HG03097 (cell line): ENCODE measurements around the gene CIITA.

Source experiments
- ATAC-seq: cut with Tn5 transposase; IDR thresholded peaks from one replicate; pipeline ENCODE4 v1.9.1; 2021; ENCODE audit not compliant: unreplicated experiment, low FRiP score

The CIITA gene

GRCh38 chr16:10879681-10880589, 2.9 kb downstream of the CIITA start:
- ATAC-seq = no peak

- no peak for ATAC-seq
Observed at GRCh38 chr16:10880594-10881452, 3.8 kb downstream of the CIITA start.

DNA sequence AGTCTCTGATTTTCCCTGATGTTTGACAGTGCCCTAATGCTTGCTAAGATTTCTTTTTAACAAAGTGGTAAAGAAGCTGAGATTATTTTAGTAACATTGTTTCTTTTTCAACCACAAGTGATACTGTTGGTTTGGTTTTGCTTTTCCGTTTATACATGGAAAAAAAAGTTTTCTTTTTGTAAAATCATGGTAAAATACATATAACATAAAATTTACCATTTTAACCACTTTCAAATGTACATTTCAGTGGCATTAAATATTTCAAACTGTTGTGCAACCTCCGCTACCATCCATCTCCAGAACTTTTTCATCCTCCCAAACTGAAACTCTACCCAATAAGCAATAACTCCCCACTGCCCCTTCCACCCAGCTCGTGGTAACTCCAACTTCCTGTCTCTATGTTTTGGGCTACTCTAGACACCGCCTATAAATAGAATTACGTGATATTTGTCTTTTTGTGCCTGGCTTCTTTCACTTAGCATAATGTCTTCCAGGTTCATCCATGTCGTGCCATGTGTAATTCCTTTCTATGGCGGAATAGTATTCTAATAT, 4.6 kb downstream of the CIITA start:
- no peak for ATAC-seq

- no peak for ATAC-seq
Observed at GRCh38 chr16:10883004-10883403, 6.0 kb downstream of the CIITA start.

- ATAC-seq = no peak
Observed at GRCh38 chr16:10885246-10885645, 8.2 kb downstream of the CIITA start.

- ATAC-seq = no peak
Observed at GRCh38 chr16:10888320-10888937, 11.4 kb downstream of the CIITA start.

DNA sequence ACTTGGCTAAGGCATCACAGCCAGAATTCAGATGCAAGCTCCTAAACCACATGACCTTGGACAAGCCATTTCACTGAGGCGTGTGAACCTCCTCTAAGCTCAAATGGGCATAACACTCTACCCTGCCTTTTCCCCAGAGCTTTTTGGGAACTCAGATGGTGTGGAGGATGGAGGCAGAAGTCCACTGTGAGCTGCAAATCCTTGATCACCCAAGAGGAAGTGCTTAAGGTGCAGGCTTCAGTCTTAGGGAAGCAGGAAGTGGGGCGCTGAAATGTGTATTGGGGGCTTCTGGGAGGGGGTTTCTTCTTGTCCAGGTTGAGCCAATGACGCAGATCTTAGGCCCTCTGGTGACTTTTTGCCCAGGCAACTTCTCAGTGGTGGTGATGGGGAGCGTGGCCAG, 12.9 kb downstream of the CIITA start:
- no peak for ATAC-seq

DNA sequence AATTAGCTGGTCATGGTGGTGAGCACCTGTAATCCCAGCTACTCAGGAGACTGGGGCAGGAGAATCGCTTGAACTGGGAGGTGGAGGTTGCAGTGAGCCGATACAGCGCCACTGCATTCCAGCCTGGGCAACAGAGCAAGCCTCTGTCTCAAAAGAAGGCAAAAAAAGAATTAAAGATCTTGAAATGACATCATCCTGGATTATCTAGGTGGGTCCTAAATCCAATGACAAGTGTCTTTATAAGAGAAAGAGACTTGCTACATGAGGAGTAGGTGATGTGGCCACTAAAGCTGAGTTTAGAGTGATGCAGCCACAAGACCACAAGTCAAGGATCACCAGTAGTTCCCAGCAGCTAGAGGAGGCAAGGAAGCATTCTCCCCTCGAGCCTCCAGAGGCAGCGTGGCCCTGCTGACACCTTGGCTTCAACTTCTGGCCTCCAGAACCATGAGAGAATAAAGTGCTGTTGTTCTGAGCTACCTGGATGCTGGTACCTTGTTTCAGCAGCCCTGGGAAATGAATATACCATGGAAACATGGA, 15.8 kb downstream of the CIITA start:
- ATAC-seq = no peak

- ATAC-seq = no peak
Observed at GRCh38 chr16:10895053-10895946, 18.3 kb downstream of the CIITA start.

- peak; percentile 38 for ATAC-seq
Observed at GRCh38 chr16:10896165-10896564, 19.2 kb downstream of the CIITA start.

DNA sequence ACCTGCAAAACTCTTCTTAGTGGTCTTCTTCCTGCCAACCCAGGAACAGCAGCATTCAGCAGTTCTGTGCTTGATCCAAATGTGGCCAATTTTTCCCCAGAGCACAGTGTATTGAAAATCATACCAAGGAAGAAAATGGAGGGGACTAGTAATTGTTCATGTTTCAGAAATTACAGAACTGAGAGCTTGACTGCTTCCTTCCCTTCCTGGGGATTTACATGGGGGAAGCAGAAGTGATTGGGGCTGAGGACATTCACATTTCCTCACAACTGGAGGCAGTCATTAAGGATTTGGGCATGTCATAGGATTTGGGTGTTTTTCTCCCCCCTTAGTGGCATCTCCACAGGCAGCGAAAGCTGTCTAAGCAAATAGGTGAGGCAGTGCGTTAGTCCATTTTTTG, 19.7 kb downstream of the CIITA start:
- no peak for ATAC-seq

DNA sequence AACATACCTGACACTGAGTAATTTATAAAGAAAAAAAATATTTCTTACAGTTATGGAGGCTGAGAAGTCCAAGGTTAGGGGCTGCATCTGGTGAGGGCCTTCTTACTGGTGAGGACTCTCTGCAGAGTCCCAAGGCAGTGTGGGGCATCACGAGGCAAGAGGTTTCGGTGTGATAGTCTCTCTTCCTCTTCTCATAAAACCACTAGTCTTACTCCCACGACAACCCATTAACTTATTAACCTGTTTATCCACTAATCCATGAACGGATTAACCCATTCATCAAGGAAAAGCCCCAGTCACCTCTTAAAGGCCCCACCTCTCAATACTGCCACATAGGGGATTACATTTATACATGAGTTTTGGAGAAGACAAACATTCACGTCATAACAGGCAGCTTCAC, 20.1 kb downstream of the CIITA start:
- ATAC-seq = no peak

GRCh38 chr16:10902999-10903398, 26.0 kb downstream of the CIITA start:
- ATAC-seq = no peak

GRCh38 chr16:10906482-10906881, 29.5 kb downstream of the CIITA start:
- no peak for ATAC-seq

GRCh38 chr16:10906914-10907756, 30.1 kb downstream of the CIITA start:
- ATAC-seq = no peak

- no peak for ATAC-seq
Observed at GRCh38 chr16:10907757-10908045, 30.7 kb downstream of the CIITA start.

DNA sequence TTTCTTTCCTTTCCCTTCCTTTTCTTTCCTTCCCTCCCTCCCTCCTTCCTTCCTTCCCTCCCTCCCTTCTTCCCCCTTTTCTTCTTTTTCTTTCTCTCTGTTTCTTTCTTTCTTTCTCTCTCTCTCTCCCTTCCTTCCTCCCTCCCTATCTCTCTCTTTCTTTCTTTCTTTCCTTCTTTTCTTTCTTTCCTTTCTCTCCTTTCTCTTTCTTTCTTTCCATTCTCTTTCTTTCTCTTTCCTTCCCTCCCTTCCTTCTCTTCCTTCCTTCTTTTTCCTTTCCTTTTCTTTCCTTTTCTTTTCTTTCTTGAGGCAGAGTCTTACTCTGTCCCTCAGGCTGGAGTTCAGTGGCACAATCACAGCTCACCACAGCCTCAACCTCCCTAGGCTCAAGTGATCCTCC, 34.3 kb downstream of the CIITA start:
- no peak for ATAC-seq

GRCh38 chr16:10916534-10916933, 39.5 kb downstream of the CIITA start:
- no peak for ATAC-seq
